BE2C (cell line): Measurements from ENCODE around the gene MCEMP1.

Experiments used
- DNase-seq: peaks from one replicate; pipeline ENCODE4 v3.0.0-alpha.2; 2020
- H3K27me3 ChIP-seq: fragments of 250-450 bp; sonication (Bioruptor Pico); 2 replicates; pipeline ENCODE4 v1.5.1; 2020; ENCODE audit warnings: mild to moderate bottlenecking
- H3K36me3 ChIP-seq: fragments of 250-450 bp; sonication (Bioruptor Pico); 2 replicates; pipeline ENCODE4 v1.5.1; 2020; ENCODE audit warnings: mild to moderate bottlenecking
- H3K4me1 ChIP-seq: fragments of 250-450 bp; sonication (Bioruptor Pico); 2 replicates; pipeline ENCODE4 v1.5.1; 2020
- H3K4me3 ChIP-seq: 2 replicates; pipeline ENCODE4 v1.5.1; 2011; ENCODE audit warnings: low read depth, low read length
- H3K9me3 ChIP-seq: fragments of 250-450 bp; sonication (Bioruptor Pico); 2 replicates; pipeline ENCODE4 v1.5.1; 2020
- CTCF ChIP-seq: IDR thresholded peaks from 2 replicates; pipeline ENCODE4 v1.5.1; 2012; ENCODE audit warnings: mild to moderate bottlenecking, low read depth, low read length

Gene MCEMP1

GRCh38 chr19:7703332-7703731, 26.4 kb downstream of the MCEMP1 start:
- Histone ChIP-seq H3K9me3 (no peaks in the 10 kb centered on the region), H3K4me1 (no peaks in the 10 kb centered on the region), H3K4me3 (no peak overlapping the region), H3K27me3 (peaks cover 12% of the 10 kb centered on the region), H3K36me3 (no peaks in the 10 kb centered on the region)
- TF ChIP-seq CTCF, result no peak
- no peak for DNase-seq

- TF ChIP-seq CTCF, result no peak
- Histone ChIP-seq H3K36me3 (no peaks in the 10 kb centered on the region), H3K4me1 (no peaks in the 10 kb centered on the region), H3K27me3 (peaks cover 6% of the 10 kb centered on the region), H3K9me3 (no peaks in the 10 kb centered on the region), H3K4me3 (no peak overlapping the region)
- DNase-seq, result no peak
These were observed 27.6 kb downstream of the MCEMP1 start for GRCh38 chr19:7704280-7705060.

- Histone ChIP-seq H3K9me3 (no peaks in the 10 kb centered on the region), H3K4me3 (no peak overlapping the region), H3K36me3 (no peaks in the 10 kb centered on the region), H3K27me3 (peaks cover 10% of the 10 kb centered on the region), H3K4me1 (no peaks in the 10 kb centered on the region)
- no peak for DNase-seq
- no peak for TF ChIP-seq CTCF
These were observed 28.7 kb downstream of the MCEMP1 start for GRCh38 chr19:7705387-7706187.

- H3K27me3 ChIP-seq, result peaks cover 10% of the 10 kb centered on the region
- no peaks in the 10 kb centered on the region for H3K36me3 ChIP-seq
- no peak for DNase-seq
- H3K9me3 ChIP-seq, result no peaks in the 10 kb centered on the region
- TF ChIP-seq CTCF, result no peak
- no peaks in the 10 kb centered on the region for H3K4me1 ChIP-seq
- H3K4me3 ChIP-seq, result no peak overlapping the region
These were observed 29.5 kb downstream of the MCEMP1 start for GRCh38 chr19:7706188-7706954.

- Histone ChIP-seq H3K27me3 (peaks cover 10% of the 10 kb centered on the region), H3K4me1 (no peaks in the 10 kb centered on the region)
- no peak for TF ChIP-seq CTCF
These were observed 30.1 kb downstream of the MCEMP1 start for GRCh38 chr19:7706955-7707456.

More at GRCh38 chr19:7706955-7707456, 30.1 kb downstream of the MCEMP1 start:
- H3K9me3 ChIP-seq, result no peaks in the 10 kb centered on the region
- H3K36me3 ChIP-seq, result no peaks in the 10 kb centered on the region
- no peak overlapping the region for H3K4me3 ChIP-seq
- DNase-seq, result no peak
